SH-SY5Y (cell line): ENCODE measurements around the gene MUC20.

ENCODE experiments used
- GATA2 ChIP-seq: IDR thresholded peaks from 2 replicates; pipeline ENCODE4 v1.6.1; 2011; ENCODE audit warnings: mild to moderate bottlenecking, low read depth, low read length
- GATA3 ChIP-seq: IDR thresholded peaks from 2 replicates; pipeline ENCODE4 v1.6.1; 2011; ENCODE audit warnings: low read depth, mild to moderate bottlenecking, low read length, moderate library complexity

The MUC20 gene

DNA sequence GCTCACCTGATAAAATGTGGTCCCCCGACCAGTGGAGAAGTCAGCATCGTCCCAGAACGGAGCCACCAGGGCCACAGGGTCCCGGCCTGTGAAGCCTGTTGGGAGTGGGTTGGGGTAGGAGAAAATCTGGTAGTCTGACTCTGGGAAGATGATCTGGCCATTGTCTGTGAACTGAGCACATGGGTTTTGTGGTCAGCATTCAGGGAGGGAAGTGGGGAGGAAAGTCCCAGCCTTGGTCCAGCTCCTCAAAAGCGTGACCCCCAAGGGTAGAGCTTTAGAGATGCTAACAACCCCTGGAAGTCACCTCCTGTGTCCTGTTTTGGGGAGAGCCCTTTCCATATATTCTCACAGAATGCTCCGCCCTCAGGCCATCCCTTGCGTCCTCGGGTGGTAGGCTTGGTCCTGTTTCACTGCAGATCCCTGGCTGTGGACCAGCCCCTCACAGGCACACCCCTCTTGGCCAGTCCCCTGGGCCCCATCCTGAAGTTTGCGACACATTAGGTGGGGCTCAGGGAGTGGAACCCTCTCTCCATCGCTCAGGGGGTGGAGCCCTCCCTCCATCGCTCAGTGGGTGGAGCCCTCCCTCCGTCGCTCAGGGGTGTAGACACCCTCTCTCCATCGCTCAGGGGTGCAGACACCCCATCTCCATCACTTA, 51.0 kb downstream of the MUC20 start:
- TF ChIP-seq GATA2 (no peak), GATA3 (no peak)

DNA sequence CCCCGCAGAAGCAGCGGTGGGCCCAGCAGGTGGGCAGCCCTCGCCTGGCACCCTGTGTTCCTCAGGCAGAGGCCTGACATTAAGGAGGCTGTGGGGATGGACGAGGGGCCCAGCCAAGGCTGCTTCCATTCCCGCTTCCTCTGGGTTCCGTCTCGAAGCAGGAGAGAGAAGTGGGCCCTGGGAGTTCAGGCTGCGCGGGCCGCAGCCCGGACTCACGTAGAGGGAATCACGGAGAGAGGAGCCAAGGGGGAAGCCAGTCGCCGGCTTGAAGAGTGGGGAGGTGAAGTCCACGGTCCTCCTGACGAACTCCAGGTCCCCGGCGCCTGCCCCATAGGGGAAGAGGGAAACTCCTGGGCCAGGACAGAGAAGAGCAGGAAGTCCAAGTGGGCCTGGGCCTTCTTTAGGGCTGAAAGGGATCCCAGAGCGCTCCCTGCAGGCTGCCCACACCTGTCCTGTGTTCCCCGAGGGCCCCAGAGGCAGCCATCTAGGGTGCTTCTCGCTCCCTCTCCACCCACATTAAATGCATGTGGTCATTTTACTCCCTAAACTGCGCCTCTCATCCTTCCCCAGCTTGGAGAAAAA, 53.3 kb downstream of the MUC20 start:
- TF ChIP-seq GATA3 (no peak), GATA2 (no peak)

DNA sequence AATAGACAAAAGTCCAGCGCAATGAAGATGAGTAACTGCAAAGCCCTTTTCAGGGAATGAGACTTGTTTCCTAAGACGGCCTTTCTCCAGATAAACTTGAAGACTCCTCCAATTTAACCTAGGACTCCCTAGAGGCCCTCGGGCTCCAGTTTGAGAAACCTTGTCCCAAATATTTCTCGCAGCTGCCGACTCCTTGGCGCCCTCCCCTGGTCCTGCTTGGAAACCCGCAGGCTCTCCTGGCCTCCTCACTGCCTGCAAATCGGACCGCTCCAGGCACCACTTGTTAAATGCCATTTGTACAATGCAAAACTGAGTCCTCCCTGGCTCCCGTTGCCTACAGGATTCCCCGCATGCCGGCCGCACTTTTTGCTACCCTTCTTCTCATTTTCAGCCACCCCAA, 54.1 kb downstream of the MUC20 start:
- TF ChIP-seq GATA3 (no peak), GATA2 (no peak)

DNA sequence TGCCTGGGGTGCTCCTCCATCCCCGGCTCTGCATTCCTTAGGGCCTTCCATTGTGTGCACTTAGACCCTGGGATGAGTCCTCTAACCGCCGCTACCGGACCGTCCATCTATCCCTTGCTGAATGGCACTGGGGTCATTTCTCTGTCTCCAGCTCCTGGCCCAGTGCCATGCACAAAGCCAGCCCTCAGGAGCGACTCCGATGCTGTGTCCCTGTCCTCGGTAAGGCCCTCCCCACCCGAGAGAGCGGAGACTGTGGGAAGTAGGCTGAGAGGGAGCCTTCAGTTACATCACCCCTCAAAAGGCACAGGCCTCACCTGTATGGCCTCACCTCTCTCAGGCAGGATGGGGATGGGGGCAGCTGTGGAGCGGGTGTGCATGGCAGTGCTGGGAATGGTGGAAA, 57.2 kb downstream of the MUC20 start:
- TF ChIP-seq GATA2 (no peak), GATA3 (no peak)
